Pancreas (tissue), 10 donors: ENCODE data around the gene RIBC1. TPM values are rescaled to one million over a fixed set of nuclear protein-coding genes. Genes with fewer than 3 reads are reported as not detected.

Source experiments
- ATAC-seq, 4 donors: fragments of 200-7000 bp; cut with Tn5 transposase; one replicate each; pipeline versions ENCODE4 v1.8.0 to v1.9.1; 2020; ENCODE audit warnings: mild to moderate bottlenecking in 4 of 4, moderate library complexity in 4 of 4
- DNase-seq, 6 donors: peaks; one replicate each; pipeline ENCODE4 v3.0.0-alpha.2; 2020
- FAIRE-seq: peaks from 2 replicates; lab custom pipeline; 2012; peaks lifted over from hg19 to GRCh38; lab: Jason Lieb, UNC
- H3K27ac ChIP-seq, 4 donors: fragments of 200-600 bp; sonication (generic); 1 replicate in 3 of 4; 2 replicates in 1 of 4; pipeline versions ENCODE4 v1.5.0 to v1.8.0; 2020
- H3K27me3 ChIP-seq, 4 donors: fragments of 200-600 bp; one replicate each; pipeline ENCODE4 v1.8.0; 2021
- H3K36me3 ChIP-seq, 3 donors: fragments of 200-600 bp; sonication (generic) in 1 of 3; one replicate each; pipeline versions ENCODE4 v1.5.0 to v1.8.0; 2020 to 2021
- H3K4me1 ChIP-seq, 3 donors: fragments of 200-600 bp; one replicate each; pipeline ENCODE4 v1.8.0; 2021
- H3K4me3 ChIP-seq, 4 donors: fragments of 200-600 bp; sonication (generic) in 2 of 4; one replicate each; pipeline versions ENCODE4 v1.5.0 to v1.8.0; 2020 to 2021
- H3K9me3 ChIP-seq, 4 donors: fragments of 200-600 bp; one replicate each; pipeline ENCODE4 v1.8.0; 2021
- CTCF ChIP-seq, 4 donors: fragments of 200-600 bp; sonication (generic) in 3 of 4; IDR thresholded peaks; one replicate each; pipeline versions ENCODE4 v1.5.0 to v1.8.0; 2021; ENCODE audit warnings: antibody characterized with exemption in 4 of 4
- WGBS, 2 donors: extraction: QIAGEN DNeasy Blood & Tissue Kit; methylation state at CpG; one replicate each; pipeline ENCODE4 v1.1.7; 2013; 5-methylcytosine and 5-hydroxymethylcytosine counted together
- intact Hi-C, 3 donors: fragments of 100-400 bp; cut with DNase I; formaldehyde crosslinking; loops; one replicate each; pipeline versions ENCODE4 v1.11.1 to v1.14.2; 2022
- polyA plus RNA-seq, 2 donors: library from polyadenylated mRNA; stranded (reverse); fragments of 200-250 nt; gene quantifications; one replicate each; pipeline ENCODE4 v1.2.3, GENCODE V29; 2013
- total RNA-seq, 6 donors: library from RNA; stranded (reverse); fragmentation: NEBNext Ultra II Directional in 4 of 6; extraction: Animal tissue kit (Norgen Biotek cat#: 25700) in 4 of 6; gene quantifications; one replicate each; pipeline versions ENCODE4 v1.2.1 to v1.2.4, GENCODE V29; 2021 to 2023
- donor health status: healthy with polysubstance abuse.
- donor health status: DM: no; HTN: no; CAD: no; lungs with moderate emphysema.
- donor health status: DM: no; HTN: no; CAD: no.
- donor health status: control.
- donor health status: control.
- donor health status: Bipolar disorder and iron deficiency.
- donor health status: DM: yes; HTN: yes; CAD: no.
- donor health status: DM: no; HTN: no; CAD: no.
- donor health status: DM: no; HTN: no; CAD: no.
- donor health status: DM: yes; HTN: yes; CAD: no.

The RIBC1 gene
- total and polyA plus RNA-seq, 8 donors, result 0.31 to 3.3 (median 0.86) TPM

- ATAC-seq (no peak), DNase-seq (no peak), FAIRE-seq (no peak)
- Histone ChIP-seq H3K36me3 (peaks cover 0 to 27% (median 26%) of the 10 kb centered on the region in 3 donors), H3K4me1 (no peaks in the 10 kb centered on the region), H3K27me3 (no peaks in the 10 kb centered on the region), H3K27ac (no peak overlapping the region), H3K9me3 (no peaks in the 10 kb centered on the region), H3K4me3 (no peak overlapping the region)
- intact Hi-C loops, result no loop called here
- TF ChIP-seq CTCF (IDR thresholded peaks at IDR 0.05), result no peak
- WGBS, 2 donors, result 76 to 92% methylated on average over 2 of the region's 2 CpGs
Observed at GRCh38 chrX:53377464-53377863, 45.2 kb upstream of the RIBC1 start.

- Histone ChIP-seq H3K27ac (no peak overlapping the region), H3K9me3 (no peaks in the 10 kb centered on the region), H3K4me1 (no peaks in the 10 kb centered on the region), H3K36me3 (peaks cover 0 to 38% (median 31%) of the 10 kb centered on the region in 3 donors), H3K27me3 (no peaks in the 10 kb centered on the region), H3K4me3 (no peak overlapping the region)
- ATAC-seq, result no peak
- TF ChIP-seq CTCF (IDR thresholded peaks at IDR 0.05), result no peak
- intact Hi-C loops, result no loop called here
- WGBS, 2 donors, result 98 to 99% methylated on average over 3 of the region's 3 CpGs
- no peak for FAIRE-seq
- no peak for DNase-seq
Observed at GRCh38 chrX:53379008-53379710, 43.5 kb upstream of the RIBC1 start.

- intact Hi-C loops, result no loop called here
- H3K9me3 ChIP-seq, result no peaks in the 10 kb centered on the region
- H3K27me3 ChIP-seq, result no peaks in the 10 kb centered on the region
- no peak overlapping the region for H3K4me3 ChIP-seq
- DNase-seq (no peak), FAIRE-seq (no peak), ATAC-seq (no peak)
- WGBS, 2 donors, result 76 to 83% methylated on average over 4 of the region's 4 CpGs
- H3K27ac ChIP-seq, result no peak overlapping the region
- H3K4me1 ChIP-seq, result no peaks in the 10 kb centered on the region
- no peak for TF ChIP-seq CTCF (IDR thresholded peaks at IDR 0.05)
- H3K36me3 ChIP-seq, result peaks cover 0 to 38% (median 31%) of the 10 kb centered on the region in 3 donors
Observed at GRCh38 chrX:53379747-53380146, 42.9 kb upstream of the RIBC1 start.

GRCh38 chrX:53383376-53384076, 39.1 kb upstream of the RIBC1 start:
- DNase-seq (no peak), ATAC-seq (no peak), FAIRE-seq (no peak)
- Histone ChIP-seq H3K27me3 (no peaks in the 10 kb centered on the region), H3K27ac (no peak overlapping the region), H3K4me3 (no peak overlapping the region), H3K36me3 (peaks cover 0 to 42% (median 33%) of the 10 kb centered on the region in 3 donors), H3K9me3 (no peaks in the 10 kb centered on the region), H3K4me1 (no peaks in the 10 kb centered on the region)
- WGBS, 2 donors, result 86 to 91% methylated on average over 4 of the region's 4 CpGs
- intact Hi-C loops, result no loop called here
- TF ChIP-seq CTCF (IDR thresholded peaks at IDR 0.05), result no peak
